MM.1S (cell line): ENCODE data around the gene VSTM4.

Experiments
- CTCF ChIP-seq: fragments of 300-600 bp; sonication (generic); IDR thresholded peaks from 2 replicates; pipeline ENCODE4 v1.5.1; 2016; ENCODE audit warnings: antibody characterized with exemption, low read length, mixed read lengths
- EZH2 ChIP-seq: fragments of 300-600 bp; sonication (generic); optimal IDR thresholded peaks from 2 replicates; pipeline ENCODE3; 2017; ENCODE audit warnings: low read depth, mild to moderate bottlenecking, antibody characterized with exemption, low read length, mixed read lengths
- EZH2phosphoT487 ChIP-seq: fragments of 300-600 bp; sonication (generic); IDR thresholded peaks from 2 replicates; pipeline ENCODE4 v1.6.1; 2018; ENCODE audit warnings: antibody characterized with exemption, low read length

DNA sequence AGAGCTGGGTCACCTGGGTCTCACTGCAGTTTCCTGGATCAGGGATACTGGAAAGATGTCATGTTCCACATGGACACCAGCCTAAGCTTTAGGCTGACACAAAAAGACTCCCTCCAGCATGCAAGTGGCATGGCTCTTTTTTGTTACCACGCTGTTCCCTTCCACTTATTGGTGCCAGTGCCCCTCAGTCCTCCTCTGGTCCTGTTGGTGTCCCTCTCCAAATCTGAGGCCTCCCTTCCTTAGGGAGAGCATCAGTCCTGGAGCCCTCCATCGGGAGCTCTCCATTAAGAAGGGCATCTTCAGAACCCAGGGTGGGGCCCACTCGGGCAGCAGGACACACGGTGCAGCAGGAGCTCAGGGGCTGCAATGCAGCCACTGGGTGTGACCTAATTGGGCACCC, 99.6 kb downstream of the VSTM4 start:
- no peak for TF ChIP-seq CTCF
- TF ChIP-seq EZH2: no peak
- TF ChIP-seq EZH2phosphoT487: no peak
